Measurements from ENCODE around the gene TAGLN2. TPM values are rescaled to one million over a fixed set of nuclear protein-coding genes. Genes with fewer than 3 reads are reported as not detected.

TAGLN2 gene
- total RNA-seq, 2 donors from 2014 or later: 457 to 593 TPM

- Mint-ChIP-seq H3K4me1 (no peaks in the 10 kb centered on the region), H3K9me3 (no peaks in the 10 kb centered on the region), H3K27me3 (no peaks in the 10 kb centered on the region), H3K36me3 (ENCODE audit: low read depth) (no peaks in the 10 kb centered on the region), H3K4me3 (no peak overlapping the region), H3K27ac (peak overlapping the region; percentile 44)
- no peak for ATAC-seq (replicated peaks)
Measured at GRCh38 chr1:159896546-159896930, 28.8 kb downstream of the TAGLN2 start.

GRCh38 chr1:159895836-159896545 is 29.3 kb downstream of the TAGLN2 start:
- Mint-ChIP-seq H3K9me3 (no peaks in the 10 kb centered on the region), H3K27ac (peak overlapping the region; percentile 44), H3K4me1 (no peaks in the 10 kb centered on the region), H3K27me3 (no peaks in the 10 kb centered on the region), H3K4me3 (no peak overlapping the region), H3K36me3 (ENCODE audit: low read depth) (no peaks in the 10 kb centered on the region)
- ATAC-seq (replicated peaks): no peak

DNA sequence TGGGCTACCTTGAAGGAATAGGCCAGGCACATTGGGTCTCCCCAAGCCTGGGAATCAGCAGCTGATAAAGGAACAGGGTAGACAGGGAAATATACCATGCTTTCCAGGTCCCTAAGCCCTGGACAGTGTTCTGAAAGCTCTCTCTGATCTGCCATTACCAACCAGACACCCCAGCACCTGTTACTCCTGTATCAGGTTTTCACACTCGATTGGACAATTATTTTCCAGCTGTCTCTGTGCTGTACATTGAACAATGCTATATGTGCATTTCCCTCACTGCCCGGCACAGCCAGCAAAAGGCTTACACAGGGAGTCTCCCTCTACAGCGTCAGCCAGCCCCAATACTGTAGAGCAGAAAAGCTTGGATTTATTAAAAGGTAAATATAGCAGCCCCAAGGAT is 30.0 kb downstream of the TAGLN2 start:
- Mint-ChIP-seq H3K9me3 (no peaks in the 10 kb centered on the region), H3K27ac (peak overlapping the region; percentile 58), H3K27me3 (no peaks in the 10 kb centered on the region), H3K36me3 (ENCODE audit: low read depth) (no peaks in the 10 kb centered on the region), H3K4me3 (no peak overlapping the region), H3K4me1 (peaks cover under 1% of the 10 kb centered on the region)
- no peak for ATAC-seq (replicated peaks)

- no peaks in the 10 kb centered on the region for H3K9me3 Mint-ChIP-seq
Measured at GRCh38 chr1:159892944-159893343, 32.4 kb downstream of the TAGLN2 start.

GRCh38 chr1:159891275-159892157 is 33.8 kb downstream of the TAGLN2 start:
- Mint-ChIP-seq H3K36me3 (ENCODE audit: low read depth) (no peaks in the 10 kb centered on the region), H3K27me3 (no peaks in the 10 kb centered on the region), H3K9me3 (no peaks in the 10 kb centered on the region), H3K4me3 (no peak overlapping the region), H3K4me1 (peaks cover 6% of the 10 kb centered on the region), H3K27ac (peak overlapping the region; percentile 10)
- peak; percentile 98 for ATAC-seq (replicated peaks)

More at GRCh38 chr1:159892944-159893343, 32.4 kb downstream of the TAGLN2 start:
- Mint-ChIP-seq H3K27ac (no peak overlapping the region), H3K4me3 (no peak overlapping the region), H3K4me1 (peaks cover 6% of the 10 kb centered on the region), H3K27me3 (no peaks in the 10 kb centered on the region), H3K36me3 (ENCODE audit: low read depth) (no peaks in the 10 kb centered on the region)
- ATAC-seq (replicated peaks): no peak

GRCh38 chr1:159890390-159890789 is 34.9 kb downstream of the TAGLN2 start:
- Mint-ChIP-seq H3K27me3 (no peaks in the 10 kb centered on the region), H3K36me3 (ENCODE audit: low read depth) (no peaks in the 10 kb centered on the region), H3K4me1 (peaks cover 6% of the 10 kb centered on the region), H3K4me3 (peak overlapping the region; percentile 5), H3K27ac (peak overlapping the region; percentile 70), H3K9me3 (no peaks in the 10 kb centered on the region)
- ATAC-seq (replicated peaks): no peak

DNA sequence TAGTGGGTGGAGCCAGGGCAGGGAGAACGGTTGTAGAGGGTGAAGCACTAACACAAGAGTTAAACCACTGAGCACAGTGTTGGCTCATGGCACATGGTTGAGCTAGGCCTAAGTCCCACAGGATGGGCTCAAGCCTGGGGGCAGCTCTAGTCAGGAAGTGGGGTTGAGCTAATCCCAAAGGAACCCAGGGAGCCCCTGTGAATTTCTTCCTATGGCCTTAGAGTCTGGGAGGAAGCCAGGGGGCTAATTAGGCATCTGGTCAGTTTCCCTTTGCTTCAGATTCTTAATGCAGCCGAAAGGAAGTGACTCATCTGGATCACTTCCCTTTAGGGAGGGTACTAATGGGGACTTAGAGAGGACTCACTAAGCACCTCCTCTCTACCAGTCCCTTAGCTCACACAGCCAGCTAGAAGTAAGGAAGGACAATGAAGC is 35.5 kb downstream of the TAGLN2 start:
- peak overlapping the region; percentile 5 for H3K4me3 Mint-ChIP-seq
- no peaks in the 10 kb centered on the region for H3K27me3 Mint-ChIP-seq
- H3K27ac Mint-ChIP-seq: peak overlapping the region; percentile 70
- H3K4me1 Mint-ChIP-seq: peaks cover 6% of the 10 kb centered on the region
- no peaks in the 10 kb centered on the region for H3K9me3 Mint-ChIP-seq
- H3K36me3 Mint-ChIP-seq (ENCODE audit: low read depth): no peaks in the 10 kb centered on the region
- peak; percentile 69 for ATAC-seq (replicated peaks)

- no peak for ATAC-seq (replicated peaks)
- peak overlapping the region; percentile 3 for H3K27ac Mint-ChIP-seq
- H3K4me3 Mint-ChIP-seq: no peak overlapping the region
- no peaks in the 10 kb centered on the region for H3K9me3 Mint-ChIP-seq
- H3K36me3 Mint-ChIP-seq (ENCODE audit: low read depth): no peaks in the 10 kb centered on the region
- H3K27me3 Mint-ChIP-seq: no peaks in the 10 kb centered on the region
- peaks cover 6% of the 10 kb centered on the region for H3K4me1 Mint-ChIP-seq
Measured at GRCh38 chr1:159889202-159889601, 36.1 kb downstream of the TAGLN2 start.

DNA sequence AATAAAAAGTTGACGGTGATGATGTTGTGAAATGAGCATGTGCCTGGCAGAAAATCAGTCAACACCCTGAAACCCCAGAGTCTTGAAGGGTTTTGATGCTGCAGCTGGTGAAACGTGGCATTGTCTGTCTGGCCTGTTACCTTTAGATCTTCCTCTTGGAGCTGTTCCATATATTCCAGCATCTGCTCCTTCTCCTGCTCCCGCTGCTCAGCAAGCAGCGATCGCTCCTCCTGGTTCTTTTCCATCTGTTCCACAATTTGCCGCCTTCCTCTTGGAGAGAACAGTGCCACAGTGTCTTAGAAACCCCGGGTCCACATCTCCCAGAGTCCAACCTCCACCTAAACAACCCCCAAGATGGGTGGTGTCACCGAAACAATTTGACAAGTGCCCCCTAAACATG is 41.0 kb downstream of the TAGLN2 start:
- no peak for ATAC-seq (replicated peaks)
- no peaks in the 10 kb centered on the region for H3K4me1 Mint-ChIP-seq
- H3K27me3 Mint-ChIP-seq: no peaks in the 10 kb centered on the region
- H3K36me3 Mint-ChIP-seq (ENCODE audit: low read depth): no peaks in the 10 kb centered on the region
- no peaks in the 10 kb centered on the region for H3K9me3 Mint-ChIP-seq
- H3K4me3 Mint-ChIP-seq: no peak overlapping the region
- H3K27ac Mint-ChIP-seq: no peak overlapping the region

GRCh38 chr1:159883134-159883533 is 42.2 kb downstream of the TAGLN2 start:
- H3K36me3 Mint-ChIP-seq (ENCODE audit: low read depth): no peaks in the 10 kb centered on the region
- no peak overlapping the region for H3K27ac Mint-ChIP-seq
- H3K27me3 Mint-ChIP-seq: no peaks in the 10 kb centered on the region
- no peaks in the 10 kb centered on the region for H3K9me3 Mint-ChIP-seq
- H3K4me1 Mint-ChIP-seq: no peaks in the 10 kb centered on the region
- no peak for ATAC-seq (replicated peaks)
- H3K4me3 Mint-ChIP-seq: no peak overlapping the region

DNA sequence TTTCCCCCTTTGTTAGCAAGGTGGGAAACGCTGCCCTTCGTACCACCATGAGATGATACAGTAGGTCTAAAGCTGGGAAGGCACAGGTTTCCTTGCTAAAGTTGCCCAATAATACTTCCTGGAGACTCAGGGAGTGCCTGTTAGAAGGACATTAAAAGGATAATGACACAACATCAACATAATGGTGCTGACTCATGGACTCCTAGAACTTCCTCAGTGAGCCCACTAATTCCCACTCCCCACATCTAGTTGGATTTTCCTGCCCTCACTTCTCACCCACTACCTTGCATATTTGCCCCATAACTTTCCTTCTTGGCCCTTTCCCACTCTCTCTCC is 42.8 kb downstream of the TAGLN2 start:
- no peaks in the 10 kb centered on the region for H3K27me3 Mint-ChIP-seq
- no peak overlapping the region for H3K4me3 Mint-ChIP-seq
- H3K36me3 Mint-ChIP-seq (ENCODE audit: low read depth): no peaks in the 10 kb centered on the region
- H3K4me1 Mint-ChIP-seq: no peaks in the 10 kb centered on the region
- no peak overlapping the region for H3K27ac Mint-ChIP-seq
- no peak for ATAC-seq (replicated peaks)
- H3K9me3 Mint-ChIP-seq: no peaks in the 10 kb centered on the region

- no peaks in the 10 kb centered on the region for H3K4me1 Mint-ChIP-seq
- no peak overlapping the region for H3K4me3 Mint-ChIP-seq
- ATAC-seq (replicated peaks): peak; percentile 75
- H3K36me3 Mint-ChIP-seq (ENCODE audit: low read depth): no peaks in the 10 kb centered on the region
- H3K27ac Mint-ChIP-seq: no peak overlapping the region
- H3K9me3 Mint-ChIP-seq: no peaks in the 10 kb centered on the region
- H3K27me3 Mint-ChIP-seq: no peaks in the 10 kb centered on the region
Measured at GRCh38 chr1:159881622-159882526, 43.4 kb downstream of the TAGLN2 start.

- H3K4me1 Mint-ChIP-seq: no peaks in the 10 kb centered on the region
- H3K4me3 Mint-ChIP-seq: no peak overlapping the region
- H3K9me3 Mint-ChIP-seq: no peaks in the 10 kb centered on the region
- no peak overlapping the region for H3K27ac Mint-ChIP-seq
- no peaks in the 10 kb centered on the region for H3K36me3 Mint-ChIP-seq (ENCODE audit: low read depth)
- no peak for ATAC-seq (replicated peaks)
- H3K27me3 Mint-ChIP-seq: no peaks in the 10 kb centered on the region
Measured at GRCh38 chr1:159880430-159880829, 44.9 kb downstream of the TAGLN2 start.

GRCh38 chr1:159879977-159880376 is 45.3 kb downstream of the TAGLN2 start:
- Mint-ChIP-seq H3K4me3 (no peak overlapping the region), H3K27me3 (no peaks in the 10 kb centered on the region), H3K27ac (no peak overlapping the region), H3K36me3 (ENCODE audit: low read depth) (no peaks in the 10 kb centered on the region), H3K9me3 (no peaks in the 10 kb centered on the region), H3K4me1 (no peaks in the 10 kb centered on the region)
- ATAC-seq (replicated peaks): no peak

Measured in activated T-helper 17 cell treated with anti-CD3 and anti-CD28 coated beads, Interleukin-2, amount 50 U/mL, for 72 hours (primary cell).